Neural progenitor cell (in vitro differentiated cells): ENCODE measurements around the gene SIPA1L3.

ENCODE experiments used
- CTCF ChIP-seq: fragments of 200-600 bp; sonication (generic); IDR thresholded peaks from 2 replicates; pipeline ENCODE4 v1.5.1; 2017; ENCODE audit warnings: antibody characterized with exemption, mild to moderate bottlenecking
- EZH2 ChIP-seq: fragments of 200-600 bp; sonication (generic); IDR thresholded peaks from 2 replicates; pipeline ENCODE4 v1.6.1; 2017; ENCODE audit warnings: antibody characterized with exemption, mild to moderate bottlenecking, moderate library complexity

- TF ChIP-seq CTCF (no peak), EZH2 (no peak)
Measured at GRCh38 chr19:38043649-38044144, 136.7 kb downstream of the SIPA1L3 start.
